ENCODE results near the gene CTSH.
A peak's percentile ranks its signal among the peaks of the same experiment; 100 is the strongest.
"Not testable (repeated sequence)": the region's sequence is repeated elsewhere in the genome, so short reads cannot be mapped to it uniquely, and the experiment has no call there.

Gene CTSH

GRCh38 chr15:78880242-78880533 is 64.7 kb downstream of the CTSH start:
- DNase-seq: no peak

- DNase-seq: no peak
Observed at GRCh38 chr15:78879517-78880241, 65.2 kb downstream of the CTSH start.

- DNase-seq: no peak
Observed at GRCh38 chr15:78878356-78878755, 66.5 kb downstream of the CTSH start.

GRCh38 chr15:78876954-78877353 is 67.9 kb downstream of the CTSH start:
- DNase-seq: not testable (repeated sequence)

- DNase-seq: no peak
Observed at GRCh38 chr15:78875107-78875914, 69.5 kb downstream of the CTSH start.

- peak; percentile 34 for DNase-seq
Observed at GRCh38 chr15:78873793-78874765, 70.8 kb downstream of the CTSH start.

GRCh38 chr15:78872972-78873792 is 71.7 kb downstream of the CTSH start:
- peak; percentile 91 for DNase-seq

- DNase-seq: peak; percentile 96
Observed at GRCh38 chr15:78872155-78872971, 72.5 kb downstream of the CTSH start, which contains the start of gene MORF4L1. Gene MORF4L1 (plus strand): TSS chr15:78872890. CDS start chr15:78873018, 128 bp downstream.

- DNase-seq: not testable (repeated sequence)
Observed at GRCh38 chr15:78871483-78872127, 73.2 kb downstream of the CTSH start.

All from stimulated activated CD4-positive, alpha-beta T cell treated with anti-CD3 and anti-CD28 coated beads, Interleukin-4, amount 100 ng/mL, for 1 hour (primary cell).